IPS-18c (cell line): Measurements from ENCODE around the gene LRMDA.

ENCODE experiments used
- H3K4me3 ChIP-seq: 2 replicates; pipeline ENCODE4 v1.7.0; 2013; ENCODE audit warnings: low read depth, mild to moderate bottlenecking, low read length, moderate library complexity; ENCODE audit not compliant: insufficient read depth
- H3K9me3 ChIP-seq: one replicate; pipeline ENCODE4 v1.6.1; 2013; ENCODE audit warnings: mild to moderate bottlenecking, low read length, moderate library complexity; ENCODE audit not compliant: control insufficient read depth, insufficient read depth

The LRMDA gene

DNA sequence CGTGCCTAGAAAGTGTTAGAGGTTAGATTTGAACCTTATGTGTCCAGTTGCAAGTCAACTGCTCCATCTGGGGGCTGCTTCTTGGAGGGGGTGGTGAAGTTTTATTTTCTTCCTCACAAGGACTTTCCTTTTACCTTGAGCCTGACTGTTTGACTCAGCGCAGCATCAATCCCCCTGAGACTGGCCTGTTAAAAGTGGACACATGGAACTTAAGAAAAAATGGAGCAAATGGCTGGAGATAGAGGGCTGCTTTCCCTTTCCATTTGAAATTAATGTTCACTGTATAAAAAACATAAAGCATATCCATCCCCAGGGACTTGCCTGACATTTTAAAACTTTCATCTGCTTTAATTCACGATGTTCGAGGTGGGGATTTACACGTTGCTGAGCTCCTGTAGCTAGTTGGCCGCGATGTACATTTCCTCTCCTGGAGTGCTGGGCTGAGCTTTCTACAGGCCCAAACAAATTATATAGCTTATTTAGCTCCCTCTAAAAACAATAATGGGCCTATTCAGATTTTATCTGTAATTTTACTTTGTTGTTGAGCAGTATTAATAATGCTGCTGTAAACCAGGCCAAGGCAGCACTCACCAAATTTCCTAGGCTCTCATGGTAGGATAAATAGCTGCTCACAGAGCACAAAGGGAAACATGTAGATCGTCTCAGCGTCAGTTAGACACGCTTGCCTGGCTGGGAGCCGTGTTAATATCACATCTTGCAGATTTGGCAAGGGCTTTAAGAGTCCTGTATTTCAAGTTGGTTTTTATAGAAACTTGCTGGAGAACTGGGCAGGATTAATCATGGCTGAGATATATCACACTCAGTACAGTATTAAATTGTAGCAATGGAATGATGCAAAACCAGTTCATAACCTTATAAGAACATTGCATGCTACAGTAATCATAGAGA is 251.5 kb downstream of the LRMDA start:
- H3K4me3 ChIP-seq: no peak overlapping the region
- H3K9me3 ChIP-seq: no peaks in the 10 kb centered on the region

DNA sequence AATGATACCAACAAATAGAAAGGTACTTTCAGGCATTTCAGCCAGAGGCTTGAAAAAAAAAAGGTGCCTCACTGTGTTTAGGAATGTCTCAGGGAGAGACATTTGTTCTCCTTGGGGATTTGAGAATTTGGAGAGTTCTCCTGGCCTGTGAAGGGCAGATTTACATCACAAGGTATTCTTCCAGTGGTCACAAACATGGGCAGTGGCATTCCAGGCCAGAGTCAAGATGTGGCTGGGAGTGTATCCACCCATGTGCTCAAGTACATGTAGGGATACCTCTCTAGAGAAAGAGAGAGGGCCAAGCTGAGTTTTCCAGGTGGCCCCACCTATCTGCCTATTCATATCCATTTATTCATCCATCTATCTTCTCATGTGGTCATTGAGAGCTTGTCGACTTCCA is 253.8 kb downstream of the LRMDA start:
- H3K4me3 ChIP-seq: no peak overlapping the region
- H3K9me3 ChIP-seq: no peaks in the 10 kb centered on the region

DNA sequence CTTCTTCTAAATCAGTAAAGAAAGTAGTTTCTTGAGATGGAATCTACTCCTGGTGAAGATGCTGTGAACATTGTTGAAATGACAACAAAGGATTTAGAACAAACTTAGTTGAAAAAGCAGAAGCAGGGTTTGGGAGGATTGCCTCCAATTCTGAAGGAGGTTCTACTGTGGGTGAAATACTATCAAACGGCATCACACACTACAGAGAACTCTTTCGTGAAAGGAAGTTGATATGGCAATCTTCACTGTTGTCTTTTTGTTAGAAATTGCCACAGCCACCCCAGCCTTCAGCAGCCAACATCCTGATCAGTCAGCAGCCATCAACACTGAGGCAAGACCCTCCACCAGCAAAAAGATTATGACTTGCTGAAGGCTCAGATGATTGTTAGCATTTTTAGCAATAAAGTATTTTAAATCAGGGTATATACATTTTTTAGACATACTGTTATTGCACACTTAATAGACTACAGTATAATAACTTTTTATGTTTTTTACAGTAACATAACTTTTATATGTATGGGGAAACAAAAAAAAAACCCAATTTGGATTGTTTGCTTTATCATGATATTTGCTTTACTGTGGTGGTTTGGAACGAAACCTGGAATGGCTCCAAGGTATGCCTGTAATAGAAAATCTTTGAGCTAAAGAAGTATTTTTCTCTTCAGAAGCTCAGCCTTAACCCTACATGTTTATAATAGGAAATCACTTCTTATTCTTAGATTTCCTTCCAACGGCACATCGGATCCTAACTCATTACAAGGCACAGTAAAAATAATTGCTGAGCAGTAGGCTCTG is 257.3 kb downstream of the LRMDA start:
- H3K4me3 ChIP-seq: no peak overlapping the region
- no peaks in the 10 kb centered on the region for H3K9me3 ChIP-seq

DNA sequence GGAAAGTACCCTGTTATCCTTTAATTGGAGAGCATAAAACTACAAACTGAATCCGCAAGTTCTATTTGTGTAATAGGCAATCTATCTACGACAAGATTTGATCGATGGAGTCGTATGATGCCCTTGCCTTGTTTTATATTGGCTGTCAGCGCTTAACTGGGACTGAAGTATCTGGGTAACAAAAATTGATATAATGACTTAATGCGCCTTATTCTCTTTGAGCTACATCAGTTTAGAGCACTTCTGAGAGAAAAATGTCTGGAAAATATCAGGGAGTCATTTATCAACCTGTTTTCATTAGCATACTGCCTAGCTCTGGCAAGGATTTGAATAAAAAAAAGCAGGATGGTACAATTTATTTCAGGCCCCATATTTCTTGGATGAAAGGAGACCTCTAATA is 262.1 kb downstream of the LRMDA start:
- H3K4me3 ChIP-seq: no peak overlapping the region
- no peaks in the 10 kb centered on the region for H3K9me3 ChIP-seq

DNA sequence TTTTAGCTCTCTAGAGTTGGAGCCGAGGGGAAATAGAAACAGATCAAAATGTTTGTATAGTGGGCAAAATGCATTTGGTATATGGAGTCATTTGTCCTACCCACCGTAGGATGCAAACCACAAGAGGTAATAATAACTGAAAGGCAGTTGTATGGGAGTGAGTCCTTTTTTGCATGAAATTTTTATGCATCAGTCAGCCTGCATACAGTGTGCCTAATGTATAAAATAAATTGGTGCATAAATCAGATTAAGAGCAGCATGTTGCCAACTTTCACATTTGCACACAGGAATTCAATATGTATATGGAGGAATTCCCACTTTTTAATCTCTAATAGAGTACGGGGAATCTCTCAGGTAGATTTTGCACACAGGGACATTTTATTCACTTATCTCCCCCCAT is 262.8 kb downstream of the LRMDA start:
- no peak overlapping the region for H3K4me3 ChIP-seq
- H3K9me3 ChIP-seq: no peaks in the 10 kb centered on the region

DNA sequence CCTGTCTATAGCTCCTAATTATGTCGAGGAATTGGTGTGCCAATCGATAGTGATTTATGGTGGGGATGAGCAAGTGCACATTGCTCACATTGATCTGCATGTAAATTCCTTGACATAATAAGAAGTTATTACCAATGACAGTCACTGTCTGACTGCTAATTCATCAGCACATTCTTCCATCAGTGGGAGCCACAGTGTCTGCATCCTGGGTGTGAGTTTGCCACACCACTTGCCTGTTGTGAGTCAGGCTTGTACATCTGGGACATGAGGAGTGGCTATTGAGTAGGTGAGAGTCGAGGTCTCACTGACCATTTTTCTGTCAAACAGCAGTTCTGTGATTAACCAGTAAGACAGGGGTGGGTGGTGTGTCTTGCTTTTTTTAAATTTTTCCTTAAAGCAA is 263.4 kb downstream of the LRMDA start:
- Histone ChIP-seq H3K4me3 (no peak overlapping the region), H3K9me3 (no peaks in the 10 kb centered on the region)

DNA sequence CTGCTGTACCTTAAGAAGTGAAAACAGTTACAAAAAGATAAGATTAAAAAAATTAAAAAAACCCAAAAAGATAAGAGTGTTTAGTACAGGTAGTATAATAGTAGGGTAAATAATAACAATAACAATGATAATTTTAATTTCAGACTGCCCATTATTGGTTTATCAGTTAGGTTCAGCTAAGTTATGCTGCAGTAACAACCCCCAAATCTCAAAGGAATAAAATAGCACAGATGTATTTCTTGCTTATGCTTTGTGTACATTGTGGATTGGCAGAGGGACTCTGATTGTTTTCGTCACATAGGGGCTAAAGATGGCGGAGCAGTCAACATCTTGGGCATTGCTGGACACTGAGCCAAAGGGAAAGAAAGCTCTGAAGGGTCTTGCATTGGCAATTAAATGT is 264.6 kb downstream of the LRMDA start:
- Histone ChIP-seq H3K4me3 (no peak overlapping the region), H3K9me3 (no peaks in the 10 kb centered on the region)

DNA sequence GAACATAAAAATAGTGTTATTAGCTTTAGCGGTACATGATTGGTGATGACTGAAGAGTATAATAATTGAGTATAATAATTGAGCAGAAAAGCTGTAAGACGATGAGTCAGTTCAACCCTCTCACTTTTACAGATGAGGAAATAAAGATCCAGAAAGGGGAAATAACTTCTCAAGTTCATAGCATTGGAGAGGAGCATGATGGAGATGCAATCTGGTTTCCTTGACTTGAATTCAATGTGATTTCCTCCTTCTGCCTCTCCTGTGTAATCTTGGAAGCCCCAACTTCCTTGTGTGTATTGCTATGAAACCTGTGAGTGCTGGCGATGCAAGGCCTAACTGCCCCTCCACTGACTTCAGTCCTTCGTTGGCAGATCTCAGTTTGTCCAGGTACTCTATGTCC is 265.1 kb downstream of the LRMDA start:
- H3K4me3 ChIP-seq: no peak overlapping the region

DNA sequence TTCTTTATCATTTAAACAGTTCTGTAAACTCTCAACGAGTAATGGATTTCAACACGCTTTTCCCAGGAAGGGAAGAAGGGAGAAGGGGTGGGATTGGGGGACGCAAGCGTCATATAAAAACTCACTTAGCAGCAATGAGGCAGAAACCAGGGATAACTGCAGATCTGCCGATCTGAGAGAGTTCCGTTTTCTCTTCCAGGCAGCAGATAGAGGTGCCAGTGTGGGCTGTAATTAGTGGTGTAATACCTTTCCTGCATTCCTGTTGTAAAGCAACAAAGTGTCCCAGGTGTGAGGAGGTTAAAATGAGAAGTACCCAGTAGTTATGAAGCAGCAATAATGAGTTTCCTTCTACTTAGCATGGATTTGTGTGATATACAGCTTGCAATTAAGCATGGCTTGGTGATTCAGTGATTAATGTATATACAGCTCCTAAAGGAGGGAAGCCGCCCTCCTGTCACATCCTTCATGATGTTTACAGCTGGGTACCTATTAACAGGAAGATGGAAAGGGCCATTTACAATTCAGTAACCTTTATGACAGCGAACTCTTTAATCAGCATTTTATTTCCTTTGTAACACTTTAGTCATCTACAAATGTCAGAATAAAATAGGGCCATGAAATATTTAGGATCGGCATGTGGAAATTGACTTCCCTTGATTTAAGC is 271.9 kb downstream of the LRMDA start:
- Histone ChIP-seq H3K9me3 (no peaks in the 10 kb centered on the region), H3K4me3 (no peak overlapping the region)

More for the DNA sequence above, 265.1 kb downstream of the LRMDA start:
- no peaks in the 10 kb centered on the region for H3K9me3 ChIP-seq

DNA sequence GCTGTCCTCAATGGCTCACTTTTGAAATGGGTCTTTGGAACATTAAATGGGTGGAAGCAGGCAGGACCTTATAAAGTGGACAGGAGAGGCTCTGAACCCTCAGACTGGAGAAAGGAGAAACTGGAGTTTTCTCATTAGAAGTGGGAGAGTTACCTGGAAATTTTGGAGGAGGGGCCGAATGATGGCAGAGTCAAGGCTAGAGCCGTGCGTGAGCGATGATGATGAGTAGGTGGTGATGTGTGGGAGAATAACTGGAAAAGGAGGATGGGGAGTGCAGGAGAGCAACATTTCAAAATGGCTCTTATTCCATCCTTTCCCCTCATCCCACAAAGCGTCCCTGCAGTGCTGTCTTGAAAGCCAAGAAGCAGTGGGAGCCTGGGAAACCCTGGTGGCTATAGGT is 274.0 kb downstream of the LRMDA start:
- Histone ChIP-seq H3K9me3 (no peaks in the 10 kb centered on the region), H3K4me3 (no peak overlapping the region)

DNA sequence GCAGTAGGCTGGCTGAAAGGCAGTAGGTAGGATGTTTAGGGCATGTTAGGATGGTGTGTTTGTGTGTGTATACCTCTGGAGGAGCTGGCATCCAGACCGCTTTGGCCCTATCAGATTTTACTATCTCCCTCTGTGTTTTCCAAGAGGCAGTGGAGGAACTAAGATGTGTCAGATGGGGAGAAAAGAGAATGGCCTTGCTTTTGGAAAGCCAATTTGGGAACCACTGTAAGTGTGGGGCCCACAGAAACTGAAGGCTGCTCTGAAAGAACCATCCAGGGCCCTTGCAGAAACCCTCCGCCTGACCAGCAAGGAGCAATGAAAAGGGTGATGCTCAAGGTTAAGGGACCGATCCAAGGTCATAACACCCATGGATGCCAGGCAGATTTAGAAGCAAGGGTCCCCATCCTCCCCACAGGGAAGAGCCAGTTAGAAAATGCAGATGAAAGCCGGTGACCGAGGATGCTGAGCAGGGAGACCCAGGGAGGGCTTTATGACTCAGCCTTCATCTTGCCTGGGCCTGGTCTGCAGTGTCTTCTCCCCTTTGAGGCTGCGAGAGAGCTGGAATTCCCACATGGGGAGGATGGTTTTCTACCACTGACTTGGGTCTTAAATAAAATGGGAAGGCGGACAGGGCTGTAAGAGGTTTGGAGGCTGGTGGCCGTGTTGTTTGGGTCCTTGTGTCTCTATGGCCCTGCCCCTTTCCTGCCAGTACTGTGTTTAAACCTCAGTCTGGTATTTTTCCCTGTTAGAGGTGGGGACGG is 275.8 kb downstream of the LRMDA start:
- Histone ChIP-seq H3K9me3 (no peaks in the 10 kb centered on the region), H3K4me3 (no peak overlapping the region)

DNA sequence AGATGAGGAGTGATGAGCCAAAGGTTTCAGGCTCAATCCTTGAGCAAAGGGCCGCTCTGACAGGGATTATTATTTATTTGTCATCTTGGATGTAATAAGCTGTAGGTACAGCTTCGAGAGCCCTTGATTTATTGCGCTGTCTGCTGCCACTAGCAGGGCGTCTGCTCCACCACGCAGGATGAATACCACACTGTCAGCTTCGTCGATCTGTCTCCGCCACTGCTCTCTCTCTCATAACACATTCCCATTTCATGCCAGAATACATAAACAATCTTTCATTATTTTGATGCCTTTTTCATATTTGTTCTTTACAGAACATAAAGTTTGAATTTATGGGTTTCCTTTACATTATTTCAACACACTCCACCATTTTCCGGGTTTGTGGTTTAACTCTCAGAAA is 276.6 kb downstream of the LRMDA start:
- no peak overlapping the region for H3K4me3 ChIP-seq

DNA sequence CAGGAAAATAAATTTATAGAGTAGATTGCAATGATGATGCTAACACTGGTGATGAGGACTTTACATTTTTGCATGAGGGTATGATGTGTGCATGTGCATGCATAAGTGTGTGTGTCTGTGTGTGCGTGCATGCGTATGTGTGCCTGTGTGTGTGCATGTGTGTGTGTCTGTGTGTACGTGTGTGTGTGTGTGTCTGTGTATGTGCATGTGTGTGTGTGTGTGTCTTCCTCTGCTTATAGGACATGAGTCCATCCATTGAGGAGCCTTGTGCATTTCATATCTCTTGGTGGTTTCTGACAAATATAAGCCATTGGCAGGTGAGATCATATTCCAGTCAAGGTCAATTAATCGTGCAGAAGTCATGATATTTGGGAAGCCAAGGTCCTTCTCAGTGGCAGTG is 277.8 kb downstream of the LRMDA start:
- no peaks in the 10 kb centered on the region for H3K9me3 ChIP-seq
- no peak overlapping the region for H3K4me3 ChIP-seq

More for the DNA sequence above, 276.6 kb downstream of the LRMDA start:
- no peaks in the 10 kb centered on the region for H3K9me3 ChIP-seq

DNA sequence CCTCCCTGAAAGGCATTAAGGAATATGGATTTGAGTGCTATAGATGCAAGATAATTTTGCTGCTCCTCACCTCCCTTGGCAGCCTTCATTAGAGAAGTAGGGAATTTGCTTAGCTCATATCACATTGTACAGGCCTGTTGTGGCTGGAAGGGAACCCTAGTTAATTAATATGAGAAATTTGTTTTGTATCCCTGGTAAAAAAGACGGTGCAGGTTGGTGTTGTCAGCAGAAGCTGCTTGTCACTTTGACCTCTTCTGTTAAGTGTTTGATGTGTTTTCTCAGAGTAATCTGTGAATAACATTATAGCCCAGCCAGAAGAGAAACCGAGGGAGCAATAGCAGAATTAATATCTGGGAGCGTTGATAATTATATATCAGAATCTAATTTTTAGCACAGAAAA is 278.4 kb downstream of the LRMDA start:
- Histone ChIP-seq H3K9me3 (no peaks in the 10 kb centered on the region), H3K4me3 (no peak overlapping the region)

DNA sequence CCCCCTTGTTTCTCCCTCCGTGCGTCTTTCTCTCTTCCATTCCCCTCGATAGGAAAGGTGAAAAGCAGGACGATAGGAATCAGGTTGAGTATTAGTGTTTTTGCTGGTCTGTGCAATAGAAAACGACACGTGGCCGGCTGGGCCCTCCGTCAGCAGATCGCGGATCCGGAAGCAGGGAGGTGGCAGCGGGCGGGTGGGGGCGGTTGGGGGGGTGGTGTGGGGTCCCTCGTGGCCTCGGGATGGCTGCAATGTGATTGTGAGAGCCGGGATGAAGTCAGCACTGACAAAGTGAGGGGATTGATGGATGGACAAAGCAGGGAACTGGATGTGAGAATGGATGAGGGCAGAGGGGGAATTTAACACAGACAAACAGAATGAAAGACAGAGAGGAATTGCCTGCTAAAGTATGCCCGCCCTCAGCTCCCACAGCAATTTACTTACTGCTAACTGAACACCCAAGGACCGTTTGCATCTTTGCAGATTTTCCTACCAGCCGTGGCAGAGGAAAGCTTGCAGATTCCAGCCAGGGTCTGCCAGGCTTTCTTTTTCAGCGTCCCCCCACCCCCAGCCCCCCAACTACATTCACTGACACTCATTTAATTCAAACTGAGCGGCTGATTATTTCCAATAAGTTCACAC is 280.9 kb downstream of the LRMDA start:
- no peak overlapping the region for H3K4me3 ChIP-seq
- H3K9me3 ChIP-seq: no peaks in the 10 kb centered on the region

DNA sequence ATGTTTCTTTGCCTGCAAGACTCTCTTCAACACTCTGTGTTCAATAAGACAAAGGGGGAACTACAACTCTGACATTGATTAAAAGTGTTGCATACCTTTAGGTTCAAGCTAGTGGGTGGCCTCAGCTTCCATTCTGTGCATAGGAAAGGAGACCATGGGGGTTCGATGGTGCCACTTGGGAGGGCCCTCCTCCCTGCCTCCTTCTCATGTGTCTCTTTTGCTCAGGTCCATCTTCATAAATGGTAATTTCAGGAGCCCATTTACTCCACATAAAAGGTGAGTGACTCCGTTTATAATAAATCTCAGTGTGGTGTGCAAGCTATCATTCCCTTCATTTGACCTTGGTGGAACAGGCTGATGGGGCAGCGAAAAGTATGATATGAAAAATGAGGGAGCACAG is 285.1 kb downstream of the LRMDA start:
- no peak overlapping the region for H3K4me3 ChIP-seq
- H3K9me3 ChIP-seq: no peaks in the 10 kb centered on the region
